PC-3 (cell line): ENCODE measurements around the gene SCAND1.

ENCODE experiments used
- EZH2 ChIP-seq: fragments of 300-600 bp; sonication (generic); IDR thresholded peaks from one replicate; pipeline ENCODE4 v1.6.1; 2017; ENCODE audit warnings: antibody characterized with exemption, mild to moderate bottlenecking, low read length; ENCODE audit not compliant: unreplicated experiment
- EZH2phosphoT487 ChIP-seq: fragments of 300-600 bp; sonication (generic); IDR thresholded peaks from 2 replicates; pipeline ENCODE4 v1.6.1; 2018; ENCODE audit warnings: mild to moderate bottlenecking, antibody characterized with exemption, low read length, borderline replicate concordance
- TF ChIP-seq, protein P1 (sequence below): fragments of 300-600 bp; sonication (generic); conservative IDR thresholded peaks from 2 replicates; pipeline ENCODE4 v1.5.1; 2017; ENCODE audit warnings: antibody characterized with exemption, low read depth, mild to moderate bottlenecking, low read length

DNA sequence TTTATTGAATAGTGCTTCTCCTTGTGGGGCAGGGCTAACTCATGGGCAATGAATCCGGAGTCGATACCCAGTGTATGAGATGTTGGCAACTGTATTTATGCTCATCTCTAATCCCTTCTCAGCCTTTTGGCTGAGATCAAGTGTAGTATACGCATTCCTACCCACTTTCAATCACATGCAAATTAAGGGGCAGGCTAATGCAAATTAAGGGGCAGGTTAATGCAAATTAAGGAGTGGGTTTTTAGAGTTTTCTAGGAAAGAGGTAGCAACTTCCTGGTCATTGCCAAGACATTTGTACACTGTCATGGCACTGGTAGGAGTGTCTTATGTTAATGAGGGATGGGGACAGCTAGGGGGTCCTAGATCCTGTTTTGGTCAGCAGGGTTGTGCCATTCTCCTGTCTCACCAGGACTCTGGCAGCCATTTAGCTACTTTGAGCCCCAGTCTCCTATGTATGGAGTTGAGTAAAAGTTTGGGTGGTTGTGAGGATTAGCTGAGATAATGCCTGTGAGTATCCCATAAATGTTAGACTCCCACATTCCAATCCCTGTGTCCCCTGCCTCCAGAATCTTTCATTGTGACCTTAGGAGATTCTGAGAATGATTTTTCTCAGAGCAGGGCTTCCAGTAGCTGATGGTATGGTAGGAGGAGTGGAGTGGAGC is 13.8 kb upstream of the SCAND1 start, which contains the start of gene CNBD2:
- TF ChIP-seq, protein P1, sequence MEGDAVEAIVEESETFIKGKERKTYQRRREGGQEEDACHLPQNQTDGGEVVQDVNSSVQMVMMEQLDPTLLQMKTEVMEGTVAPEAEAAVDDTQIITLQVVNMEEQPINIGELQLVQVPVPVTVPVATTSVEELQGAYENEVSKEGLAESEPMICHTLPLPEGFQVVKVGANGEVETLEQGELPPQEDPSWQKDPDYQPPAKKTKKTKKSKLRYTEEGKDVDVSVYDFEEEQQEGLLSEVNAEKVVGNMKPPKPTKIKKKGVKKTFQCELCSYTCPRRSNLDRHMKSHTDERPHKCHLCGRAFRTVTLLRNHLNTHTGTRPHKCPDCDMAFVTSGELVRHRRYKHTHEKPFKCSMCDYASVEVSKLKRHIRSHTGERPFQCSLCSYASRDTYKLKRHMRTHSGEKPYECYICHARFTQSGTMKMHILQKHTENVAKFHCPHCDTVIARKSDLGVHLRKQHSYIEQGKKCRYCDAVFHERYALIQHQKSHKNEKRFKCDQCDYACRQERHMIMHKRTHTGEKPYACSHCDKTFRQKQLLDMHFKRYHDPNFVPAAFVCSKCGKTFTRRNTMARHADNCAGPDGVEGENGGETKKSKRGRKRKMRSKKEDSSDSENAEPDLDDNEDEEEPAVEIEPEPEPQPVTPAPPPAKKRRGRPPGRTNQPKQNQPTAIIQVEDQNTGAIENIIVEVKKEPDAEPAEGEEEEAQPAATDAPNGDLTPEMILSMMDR: no peak
- TF ChIP-seq EZH2 (no peak), EZH2phosphoT487 (no peak)
